Measurements from ENCODE around the gene SPAG9. TPM values are rescaled to one million over a fixed set of nuclear protein-coding genes. Genes with fewer than 3 reads are reported as not detected.

Gene SPAG9
- total and polyA plus RNA-seq, 2 experiments from 2014 or later, result 26.5 to 82.7 TPM

DNA sequence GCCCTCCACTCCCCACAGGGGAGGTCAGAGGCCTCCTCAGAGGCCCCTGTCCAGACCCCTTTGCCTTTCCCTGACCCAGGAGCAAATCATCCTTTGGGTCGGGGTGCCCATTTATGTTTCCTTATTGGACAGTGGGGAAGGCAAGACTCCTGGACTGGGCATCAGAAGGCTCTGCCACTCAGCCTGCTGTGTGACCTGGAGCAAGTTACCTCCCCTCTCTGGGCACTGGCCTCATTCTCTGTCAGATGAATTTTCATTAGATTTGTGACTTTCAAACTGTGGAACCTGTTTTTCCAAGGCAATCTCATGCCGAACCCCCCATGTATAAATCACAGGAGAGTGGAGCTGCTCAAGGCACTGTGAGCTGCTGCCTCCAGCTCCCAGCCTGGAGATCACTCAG is 207.5 kb downstream of the SPAG9 start:
- DNase-seq (ENCODE audit: low spot score), result no peak
- Histone ChIP-seq H2AFZ (no peak overlapping the region), H3K9me3 (ENCODE audit: low read depth) (no peaks in the 10 kb centered on the region), H3K9me2 (replicated peaks; ENCODE audit: insufficient read depth) (no peaks in the 10 kb centered on the region), H4K20me1 (ENCODE audit: insufficient read depth, poor library complexity, severe bottlenecking) (no peaks in the 10 kb centered on the region), H3K36me3 (replicated peaks; ENCODE audit: insufficient read depth, low read depth) (no peaks in the 10 kb centered on the region), H3K79me2 (no peaks in the 10 kb centered on the region), H3K4me2 (no peak overlapping the region), H3K4me1 (ENCODE audit: insufficient read depth) (peaks cover 35% of the 10 kb centered on the region), H3K27me3 (no peaks in the 10 kb centered on the region), H3K27ac (no peak overlapping the region), H3K4me3 (no peak overlapping the region)
- TF ChIP-seq EZH2phosphoT487 (IDR thresholded peaks at IDR 0.05; ENCODE audit: low read depth, severe bottlenecking, unreplicated experiment), result no peak
- TF ChIP-seq EZH2 (IDR thresholded peaks at IDR 0.05; ENCODE audit: borderline replicate concordance), result no peak
- TF ChIP-seq CTCF (IDR thresholded peaks at IDR 0.05; ENCODE audit: poor library complexity), result no peak
- 88% methylated on average over 2 of the region's 2 CpGs for WGBS (ENCODE audit: low lambda C conversion rate, missing lambda C conversion rate)

Other genes with a start within 250 kb of the SPAG9 start
- 50.9 and 63.2 TPM in 2 replicates for gene NME1, start 32.7 kb upstream of the SPAG9 start, total RNA-seq
- gene NME1, start 32.7 kb upstream of the SPAG9 start, polyA plus RNA-seq, result 106 and 122 TPM in 2 replicates
- gene NME2, start 45.5 kb upstream of the SPAG9 start, total RNA-seq, result 290 and 326 TPM in 2 replicates
- gene NME2, start 45.5 kb upstream of the SPAG9 start, polyA plus RNA-seq, result 480 and 531 TPM in 2 replicates
- gene MBTD1, start 139.2 kb upstream of the SPAG9 start, total RNA-seq, result 15.3 and 24.2 TPM in 2 replicates
- gene MBTD1, start 139.2 kb upstream of the SPAG9 start, polyA plus RNA-seq, result 3.2 and 4.5 TPM in 2 replicates
- 30.3 and 31.3 TPM in 2 replicates for gene UTP18, start 139.7 kb upstream of the SPAG9 start, total RNA-seq
- 31.8 and 38.2 TPM in 2 replicates for gene UTP18, start 139.7 kb upstream of the SPAG9 start, polyA plus RNA-seq

Measured in hepatocyte (in vitro differentiated cells).